OCI-LY7 (cell line): Measurements from ENCODE around the gene MYL5. TPM values are rescaled to one million over a fixed set of nuclear protein-coding genes. Genes with fewer than 3 reads are reported as not detected.
A peak's percentile ranks its signal among the peaks of the same experiment; 100 is the strongest.

Experiments used
- BruUV-seq: library from RNA; stranded (reverse); fragments of 400-500 nt; replicated peaks from 2 replicates; lab custom pipeline; 2021; lab: Mats Ljungman, UMichigan
- CTCF ChIA-PET: fragments of 300-600 bp; sonication (Branson Sonifier 250); formaldehyde crosslinking; loops from one replicate; lab custom pipeline; 2022; ENCODE audit warnings: antibody characterized with exemption; ENCODE audit not compliant: unreplicated experiment; lab: Charles Lee
- POLR2A ChIA-PET: fragments of 300-600 bp; sonication (Branson Sonifier 250); formaldehyde crosslinking; loops from one replicate; lab custom pipeline; 2022; ENCODE audit warnings: antibody characterized with exemption; lab: Charles Lee
- DNase-seq: peaks from one replicate; pipeline ENCODE4 v3.0.0-alpha.2; 2015; ENCODE audit warnings: low spot score
- H2AFZ ChIP-seq: fragments of 200-600 bp; sonication (generic), shearing (Covaris generic); 2 replicates; pipeline ENCODE4 v1.6.1; 2014; ENCODE audit warnings: mild to moderate bottlenecking, antibody characterized with exemption, low read length, moderate library complexity
- H3K27ac ChIP-seq: fragments of 200-600 bp; sonication (generic); 2 replicates; pipeline ENCODE4 v1.5.1; 2014; ENCODE audit warnings: mixed run types, low read depth, mild to moderate bottlenecking, moderate library complexity, low read length, inconsistent platforms; ENCODE audit not compliant: poor library complexity, severe bottlenecking
- H3K36me3 ChIP-seq: fragments of 200-600 bp; sonication (generic); 2 replicates; pipeline ENCODE4 v1.6.1; 2014; ENCODE audit warnings: mild to moderate bottlenecking, antibody characterized with exemption, low read length, moderate library complexity, mixed read lengths; ENCODE audit not compliant: insufficient read depth
- H3K4me1 ChIP-seq: fragments of 200-600 bp; sonication (generic); 2 replicates; pipeline ENCODE4 v1.5.1; 2014; ENCODE audit warnings: mild to moderate bottlenecking, low read length; ENCODE audit not compliant: insufficient read depth, poor library complexity, severe bottlenecking
- H3K4me2 ChIP-seq: fragments of 200-600 bp; sonication (generic); 2 replicates; pipeline ENCODE4 v1.6.1; 2014; ENCODE audit warnings: mild to moderate bottlenecking, low read length
- H3K4me3 ChIP-seq: fragments of 200-600 bp; sonication (generic); 2 replicates; pipeline ENCODE4 v1.5.1; 2014; ENCODE audit warnings: mild to moderate bottlenecking, low read depth, low read length; ENCODE audit not compliant: poor library complexity, severe bottlenecking
- H3K79me2 ChIP-seq: fragments of 200-600 bp; sonication (generic); 2 replicates; pipeline ENCODE4 v1.6.1; 2016; ENCODE audit warnings: low read depth, mild to moderate bottlenecking, low read length, moderate library complexity, mixed read lengths; ENCODE audit not compliant: insufficient read depth
- H3K9me2 ChIP-seq: fragments of 200-600 bp; sonication (generic); 2 replicates; pipeline ENCODE4 v1.6.1; 2016; ENCODE audit warnings: mild to moderate bottlenecking, low read length, mixed read lengths; ENCODE audit not compliant: insufficient read depth
- H3K9me3 ChIP-seq: fragments of 200-600 bp; sonication (generic); 2 replicates; pipeline ENCODE4 v1.6.1; 2014; ENCODE audit warnings: mild to moderate bottlenecking, mixed run types, low read length, mixed read lengths
- H4K20me1 ChIP-seq: fragments of 200-600 bp; sonication (generic); 2 replicates; pipeline ENCODE4 v1.6.1; 2014; ENCODE audit warnings: mild to moderate bottlenecking, antibody characterized with exemption, low read length, moderate library complexity, mixed read lengths; ENCODE audit not compliant: insufficient read depth
- EZH2phosphoT487 ChIP-seq: fragments of 200-600 bp; sonication (generic); IDR thresholded peaks from 2 replicates; pipeline ENCODE4 v1.6.1; 2018; ENCODE audit warnings: low read depth, borderline replicate concordance, mild to moderate bottlenecking, mixed run types, antibody characterized with exemption, low read length, moderate library complexity, mixed read lengths
- intact Hi-C: fragments of 100-400 bp; cut with micrococcal nuclease; formaldehyde crosslinking; loops from one replicate; pipeline ENCODE4 v1.10.0; 2022; ENCODE audit not compliant: unreplicated experiment
- total RNA-seq, 2 experiments: library from RNA; depleted of rRNA in 1 of 2; stranded (reverse); fragments of >200 nt in 1 of 2; shearing (Covaris generic) in 1 of 2; gene quantifications; 2 replicates each; pipeline ENCODE4 v1.2.3, GENCODE V29; 2014 to 2022
- TF ChIP-seq, protein P1 (sequence below): fragments of 200-600 bp; sonication (generic); conservative IDR thresholded peaks from 2 replicates; pipeline ENCODE4 v1.5.1; 2014; ENCODE audit warnings: mild to moderate bottlenecking, antibody characterized with exemption, low read length, moderate library complexity, mixed read lengths

MYL5 gene
- total RNA-seq, 2 experiments from 2014 or later, result 24.4 to 62.2 TPM

DNA sequence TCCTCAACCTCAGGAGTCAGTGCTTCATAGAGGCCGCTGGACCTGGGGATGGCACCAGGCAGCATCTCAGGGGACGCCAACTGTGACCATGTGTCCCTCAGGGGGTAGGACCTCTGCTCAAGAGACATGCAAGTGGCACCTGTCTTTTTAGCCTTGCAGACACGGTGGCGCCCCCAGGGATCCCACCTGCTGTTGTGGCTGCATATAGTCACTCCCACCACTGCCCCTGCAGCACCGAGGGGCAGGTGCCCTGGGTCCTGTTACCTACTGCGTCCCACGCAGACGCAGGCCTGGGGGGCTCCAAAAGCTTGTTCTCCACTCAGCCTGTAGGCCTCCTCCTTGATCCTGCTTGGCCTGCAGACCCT is 2.5 kb downstream of the MYL5 start:
- peaks cover 46% of the 10 kb centered on the region for H3K4me1 ChIP-seq

DNA sequence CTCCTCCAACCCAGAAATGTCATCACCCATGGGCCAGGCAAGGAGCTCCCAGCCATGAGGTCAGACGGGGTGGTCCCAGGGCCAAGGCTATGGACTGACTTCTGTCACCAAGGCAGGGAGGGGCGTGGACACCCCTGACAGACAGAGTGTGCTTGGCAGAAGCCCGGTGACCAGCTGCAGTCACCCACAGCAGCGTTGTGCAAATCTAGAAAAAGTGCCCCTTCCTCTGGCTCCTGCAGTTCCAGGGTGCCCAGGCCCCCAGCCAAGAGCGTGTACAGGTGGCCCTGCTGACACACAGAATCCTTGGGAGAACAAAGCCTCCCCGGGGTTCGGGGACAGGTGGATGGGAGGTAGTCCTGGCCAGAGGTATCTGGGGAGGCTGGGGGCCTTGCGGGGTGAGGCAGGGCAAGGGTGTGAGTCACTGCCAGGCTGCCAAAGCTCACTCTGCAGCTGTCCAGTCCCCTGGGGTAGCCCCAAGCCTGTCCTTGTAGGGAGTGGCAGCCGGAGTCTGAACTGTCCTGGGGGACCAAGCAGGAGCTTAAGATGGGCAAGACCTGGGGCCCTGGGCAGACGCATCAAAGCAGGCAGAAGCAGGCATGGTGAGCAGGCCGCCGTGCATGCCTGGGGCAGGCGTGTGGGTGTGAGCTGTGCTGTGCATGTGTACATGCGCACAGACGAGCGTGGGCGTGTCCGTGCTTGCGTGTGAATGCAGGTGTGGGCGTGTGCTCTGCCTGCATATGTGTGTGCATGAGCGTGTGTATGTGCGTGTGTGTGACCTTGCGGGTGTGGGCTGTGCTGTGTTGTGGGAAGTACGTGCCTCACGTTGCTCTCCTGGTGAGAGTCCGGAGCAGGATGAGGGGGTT is 3.3 kb downstream of the MYL5 start:
- H3K4me2 ChIP-seq, result peak overlapping the region; percentile 94
- POLR2A ChIA-PET, result interaction anchor here (0.6 kb wide), 1 partner anchor 19 kb away, joined by 3 read pairs; no protein-coding TSS in a partner anchor

More for the DNA sequence above, 2.5 kb downstream of the MYL5 start:
- Histone ChIP-seq H3K9me2 (no peaks in the 10 kb centered on the region), H3K27ac (peak overlapping the region; percentile 94), H4K20me1 (no peaks in the 10 kb centered on the region), H3K4me3 (peak overlapping the region; percentile 98), H3K79me2 (peaks cover 17% of the 10 kb centered on the region), H3K4me2 (peak overlapping the region; percentile 94), H3K9me3 (no peaks in the 10 kb centered on the region), H3K36me3 (peaks cover 19% of the 10 kb centered on the region), H2AFZ (no peak overlapping the region)
- intact Hi-C loops, result loop anchor here (1.0 to 10.0 kb wide), 4 partner anchors 106 to 1038 kb away; partner anchors contain the start of gene SLBP
- POLR2A ChIA-PET, result no interaction called here
- TF ChIP-seq EZH2phosphoT487, result no peak
- TF ChIP-seq, protein P1, sequence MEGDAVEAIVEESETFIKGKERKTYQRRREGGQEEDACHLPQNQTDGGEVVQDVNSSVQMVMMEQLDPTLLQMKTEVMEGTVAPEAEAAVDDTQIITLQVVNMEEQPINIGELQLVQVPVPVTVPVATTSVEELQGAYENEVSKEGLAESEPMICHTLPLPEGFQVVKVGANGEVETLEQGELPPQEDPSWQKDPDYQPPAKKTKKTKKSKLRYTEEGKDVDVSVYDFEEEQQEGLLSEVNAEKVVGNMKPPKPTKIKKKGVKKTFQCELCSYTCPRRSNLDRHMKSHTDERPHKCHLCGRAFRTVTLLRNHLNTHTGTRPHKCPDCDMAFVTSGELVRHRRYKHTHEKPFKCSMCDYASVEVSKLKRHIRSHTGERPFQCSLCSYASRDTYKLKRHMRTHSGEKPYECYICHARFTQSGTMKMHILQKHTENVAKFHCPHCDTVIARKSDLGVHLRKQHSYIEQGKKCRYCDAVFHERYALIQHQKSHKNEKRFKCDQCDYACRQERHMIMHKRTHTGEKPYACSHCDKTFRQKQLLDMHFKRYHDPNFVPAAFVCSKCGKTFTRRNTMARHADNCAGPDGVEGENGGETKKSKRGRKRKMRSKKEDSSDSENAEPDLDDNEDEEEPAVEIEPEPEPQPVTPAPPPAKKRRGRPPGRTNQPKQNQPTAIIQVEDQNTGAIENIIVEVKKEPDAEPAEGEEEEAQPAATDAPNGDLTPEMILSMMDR, result 0 out of 2 replicates have a peak, but pooled peaks have one; percentile 17
- no TSS peak for BruUV-seq
- DNase-seq, result peak; percentile 89
- CTCF ChIA-PET, result no interaction called here

More for the DNA sequence above, 3.3 kb downstream of the MYL5 start:
- H3K79me2 ChIP-seq, result peaks cover 10% of the 10 kb centered on the region
- intact Hi-C loops, result loop anchor here (2.0 to 10.0 kb wide), 3 partner anchors 105 to 1037 kb away; partner anchors contain the start of gene SLBP
- no peaks in the 10 kb centered on the region for H3K9me3 ChIP-seq
- H3K9me2 ChIP-seq, result no peaks in the 10 kb centered on the region
- TF ChIP-seq EZH2phosphoT487, result no peak
- TF ChIP-seq, protein P1, result no peak
- peaks cover 46% of the 10 kb centered on the region for H3K4me1 ChIP-seq
- H4K20me1 ChIP-seq, result no peaks in the 10 kb centered on the region
- H3K27ac ChIP-seq, result peak overlapping the region; percentile 94
- H2AFZ ChIP-seq, result no peak overlapping the region
- peak overlapping the region; percentile 98 for H3K4me3 ChIP-seq
- no TSS peak for BruUV-seq
- peaks cover 11% of the 10 kb centered on the region for H3K36me3 ChIP-seq
- peak; percentile 71 for DNase-seq
- CTCF ChIA-PET, result no interaction called here
